Mesenchymal stem cell (in vitro differentiated cells and primary cell): ENCODE results near the gene AGTPBP1.

Experiments
- DNase-seq: peaks from one replicate; pipeline ENCODE4 v3.0.0-alpha.2; 2013
- H2AFZ ChIP-seq: one replicate; pipeline ENCODE4 v1.6.1; 2013; ENCODE audit warnings: low read depth, mild to moderate bottlenecking, control low read depth, inconsistent platforms, low read length, moderate library complexity
- H2AK5ac ChIP-seq: 2 replicates; pipeline ENCODE4 v1.6.1; 2013; ENCODE audit warnings: low read length, moderate library complexity, mild to moderate bottlenecking, inconsistent platforms; ENCODE audit not compliant: severe bottlenecking
- H2BK120ac ChIP-seq: one replicate; pipeline ENCODE4 v1.6.1; 2013; ENCODE audit warnings: low read depth, mild to moderate bottlenecking, inconsistent platforms, low read length, moderate library complexity
- H2BK12ac ChIP-seq, 2 experiments: one replicate each; pipeline ENCODE4 v1.6.1; 2013; ENCODE audit warnings: inconsistent platforms in 2 of 2, low read length in 2 of 2, mild to moderate bottlenecking in 2 of 2, moderate library complexity in 2 of 2, control low read depth in 1 of 2
- H2BK15ac ChIP-seq: one replicate; pipeline ENCODE4 v1.6.1; 2013; ENCODE audit warnings: mild to moderate bottlenecking, low read depth, inconsistent platforms; ENCODE audit not compliant: poor library complexity, severe bottlenecking
- H2BK5ac ChIP-seq: 2 replicates; pipeline ENCODE4 v1.6.1; 2013; ENCODE audit warnings: low read depth, mild to moderate bottlenecking, low read length, control low read depth, inconsistent platforms; ENCODE audit not compliant: poor library complexity, severe bottlenecking
- H3K14ac ChIP-seq, 2 experiments: one replicate each; pipeline ENCODE4 v1.6.1; 2013; ENCODE audit warnings: inconsistent platforms in 2 of 2, low read length in 2 of 2, control low read depth in 1 of 2, mild to moderate bottlenecking in 1 of 2, moderate library complexity in 1 of 2
- H3K18ac ChIP-seq, 2 experiments: one replicate each; pipeline ENCODE4 v1.6.1; 2013; ENCODE audit warnings: inconsistent platforms in 2 of 2, low read length in 2 of 2, control low read depth in 1 of 2, low read depth in 1 of 2, mild to moderate bottlenecking in 1 of 2
- H3K23ac ChIP-seq, 2 experiments: one replicate each; pipeline ENCODE4 v1.6.1; 2013; ENCODE audit warnings: inconsistent platforms in 2 of 2, low read length in 2 of 2, mild to moderate bottlenecking in 2 of 2, moderate library complexity in 2 of 2, control low read depth in 1 of 2
- H3K27ac ChIP-seq: 2 replicates; pipeline ENCODE4 v1.5.1; 2013; ENCODE audit warnings: mild to moderate bottlenecking, moderate library complexity, low read length, control low read depth, inconsistent platforms; ENCODE audit not compliant: poor library complexity, severe bottlenecking
- H3K27me3 ChIP-seq, 2 experiments: 2 replicates each; pipeline versions ENCODE4 v1.6.1 to v1.7.0; 2013; ENCODE audit warnings: low read length in 2 of 2, mild to moderate bottlenecking in 2 of 2, moderate library complexity in 2 of 2, control low read depth in 1 of 2, inconsistent platforms in 1 of 2; ENCODE audit not compliant: control insufficient read depth in 1 of 2, insufficient read depth in 1 of 2
- H3K36me3 ChIP-seq, 2 experiments: 2 replicates each; pipeline versions ENCODE4 v1.6.1 to v1.7.0; 2013; ENCODE audit warnings: low read length in 2 of 2, control low read depth in 1 of 2, inconsistent platforms in 1 of 2, low read depth in 1 of 2, mild to moderate bottlenecking in 1 of 2; ENCODE audit not compliant: insufficient read depth in 2 of 2, control insufficient read depth in 1 of 2
- H3K4ac ChIP-seq, 2 experiments: one replicate each; pipeline ENCODE4 v1.6.1; 2013; ENCODE audit warnings: inconsistent platforms in 2 of 2, low read length in 2 of 2, mild to moderate bottlenecking in 2 of 2, moderate library complexity in 2 of 2, control low read depth in 1 of 2, low read depth in 1 of 2
- H3K4me1 ChIP-seq: 2 replicates; pipeline ENCODE4 v1.6.1; 2013; ENCODE audit warnings: low read depth, low read length, control low read depth; ENCODE audit not compliant: control insufficient read depth, insufficient read depth
- H3K4me2 ChIP-seq: 2 replicates; pipeline ENCODE4 v1.6.1; 2013; ENCODE audit warnings: low read length, mild to moderate bottlenecking, inconsistent platforms; ENCODE audit not compliant: poor library complexity, severe bottlenecking
- H3K4me3 ChIP-seq, 2 experiments: 2 replicates each; pipeline versions ENCODE4 v1.5.1 to v1.7.0; 2013; ENCODE audit warnings: low read length in 2 of 2, mild to moderate bottlenecking in 2 of 2, control low read depth in 1 of 2, low read depth in 1 of 2; ENCODE audit not compliant: insufficient read depth in 1 of 2
- H3K79me1 ChIP-seq: replicated peaks from 2 replicates; pipeline ENCODE4 v1.6.1; 2013; ENCODE audit warnings: mild to moderate bottlenecking, control low read depth, low read length, inconsistent platforms; ENCODE audit not compliant: poor library complexity, severe bottlenecking
- H3K9ac ChIP-seq: 2 replicates; pipeline ENCODE4 v1.7.0; 2013; ENCODE audit warnings: mild to moderate bottlenecking, low read length, moderate library complexity
- H3K9me3 ChIP-seq: 2 replicates; pipeline ENCODE4 v1.7.0; 2013; ENCODE audit warnings: mild to moderate bottlenecking, low read length; ENCODE audit not compliant: control insufficient read depth
- H4K8ac ChIP-seq: one replicate; pipeline ENCODE4 v1.6.1; 2013; ENCODE audit warnings: inconsistent platforms, mild to moderate bottlenecking, low read length, moderate library complexity
- H4K91ac ChIP-seq: one replicate; pipeline ENCODE4 v1.6.1; 2013; ENCODE audit warnings: mild to moderate bottlenecking, low read length, inconsistent platforms
- WGBS: methylation state at CpG from one replicate; pipeline ENCODE4 v1.1.7; 2013; ENCODE audit warnings: mixed read lengths; 5-methylcytosine and 5-hydroxymethylcytosine counted together

AGTPBP1 gene

GRCh38 chr9:85510830-85511504 is 230.8 kb downstream of the AGTPBP1 start:
- H2AK5ac ChIP-seq, result no peak overlapping the region
- 69% methylated on average over 6 of the region's 6 CpGs for WGBS
- no peak overlapping the region for H3K4me2 ChIP-seq

GRCh38 chr9:85508616-85509015 is 233.1 kb downstream of the AGTPBP1 start:
- Histone ChIP-seq H2AK5ac (no peak overlapping the region), H3K4me2 (no peak overlapping the region)

More at GRCh38 chr9:85510830-85511504, 230.8 kb downstream of the AGTPBP1 start:
- Histone ChIP-seq H3K4me1 (no peaks in the 10 kb centered on the region), H2BK15ac (no peak overlapping the region), H3K9me3 (no peaks in the 10 kb centered on the region), H3K14ac (no peak overlapping the region), H3K27me3 (peaks cover 10 to 17% of the 10 kb centered on the region in 2 experiments), H4K91ac (no peak overlapping the region), H2AFZ (no peak overlapping the region), H3K18ac (no peak overlapping the region), H3K79me1 (no peaks in the 10 kb centered on the region), H3K9ac (no peak overlapping the region), H4K8ac (no peak overlapping the region), H3K4ac (no peak overlapping the region), H2BK12ac (no peak overlapping the region), H3K23ac (no peak overlapping the region), H2BK5ac (no peak overlapping the region), H2BK120ac (no peak overlapping the region), H3K27ac (no peak overlapping the region), H3K36me3 (no peaks in the 10 kb centered on the region), H3K4me3 (no peak overlapping the region)
- no peak for DNase-seq

GRCh38 chr9:85505612-85506011 is 236.1 kb downstream of the AGTPBP1 start:
- no peak overlapping the region for H2BK5ac ChIP-seq
- no peak overlapping the region for H3K27ac ChIP-seq
- H4K91ac ChIP-seq, result no peak overlapping the region
- WGBS, result 86% methylated on average over 7 of the region's 7 CpGs
- no peaks in the 10 kb centered on the region for H3K9me3 ChIP-seq
- H3K4ac ChIP-seq, result no peak overlapping the region
- no peak overlapping the region for H2BK15ac ChIP-seq
- no peak overlapping the region for H3K18ac ChIP-seq
- no peak overlapping the region for H2AFZ ChIP-seq
- H3K4me3 ChIP-seq, result no peak overlapping the region
- H3K36me3 ChIP-seq, result no peaks in the 10 kb centered on the region
- no peak for DNase-seq
- H3K23ac ChIP-seq, result no peak overlapping the region
- H3K79me1 ChIP-seq, result no peaks in the 10 kb centered on the region
- H3K9ac ChIP-seq, result no peak overlapping the region
- peaks cover 2% of the 10 kb centered on the region for H3K4me1 ChIP-seq
- H3K4me2 ChIP-seq, result no peak overlapping the region
- no peak overlapping the region for H2AK5ac ChIP-seq
- peaks cover 9 to 17% of the 10 kb centered on the region in 2 experiments for H3K27me3 ChIP-seq
- no peak overlapping the region for H4K8ac ChIP-seq
- H2BK120ac ChIP-seq, result no peak overlapping the region
- no peak overlapping the region for H2BK12ac ChIP-seq
- peak overlapping the region in 1 of 2 experiments; percentile 7 for H3K14ac ChIP-seq

More at GRCh38 chr9:85508616-85509015, 233.1 kb downstream of the AGTPBP1 start:
- Histone ChIP-seq H2AFZ (no peak overlapping the region), H3K4me3 (no peak overlapping the region), H3K9me3 (no peaks in the 10 kb centered on the region), H3K14ac (no peak overlapping the region), H3K4me1 (peaks cover 2% of the 10 kb centered on the region), H3K79me1 (no peaks in the 10 kb centered on the region), H2BK5ac (no peak overlapping the region), H3K27ac (no peak overlapping the region), H2BK12ac (no peak overlapping the region), H2BK120ac (no peak overlapping the region), H3K36me3 (no peaks in the 10 kb centered on the region), H3K9ac (no peak overlapping the region), H4K91ac (no peak overlapping the region), H3K23ac (no peak overlapping the region), H4K8ac (no peak overlapping the region), H2BK15ac (no peak overlapping the region), H3K4ac (no peak overlapping the region), H3K27me3 (peaks cover 13 to 17% of the 10 kb centered on the region in 2 experiments), H3K18ac (no peak overlapping the region)
- no peak for DNase-seq
- WGBS, result 66% methylated on average over 4 of the region's 4 CpGs

- H2BK12ac ChIP-seq, result no peak overlapping the region
- peaks cover 12% of the 10 kb centered on the region for H3K9me3 ChIP-seq
- no peak overlapping the region for H4K91ac ChIP-seq
- H2BK5ac ChIP-seq, result no peak overlapping the region
- no peak overlapping the region for H3K14ac ChIP-seq
- WGBS, result 94% methylated on average over 3 of the region's 4 CpGs
- no peak overlapping the region for H2BK15ac ChIP-seq
- no peak overlapping the region for H3K9ac ChIP-seq
- H3K23ac ChIP-seq, result no peak overlapping the region
- H3K36me3 ChIP-seq, result no peaks in the 10 kb centered on the region
- H2AFZ ChIP-seq, result no peak overlapping the region
- H3K18ac ChIP-seq, result no peak overlapping the region
- H3K79me1 ChIP-seq, result no peaks in the 10 kb centered on the region
- peaks cover 3 to 4% of the 10 kb centered on the region in 2 experiments for H3K27me3 ChIP-seq
- no peak overlapping the region for H2AK5ac ChIP-seq
- H3K4ac ChIP-seq, result no peak overlapping the region
- no peak overlapping the region for H3K4me2 ChIP-seq
- H4K8ac ChIP-seq, result no peak overlapping the region
- no peak overlapping the region for H3K4me3 ChIP-seq
- H3K27ac ChIP-seq, result no peak overlapping the region
- no peak for DNase-seq
- peaks cover 2% of the 10 kb centered on the region for H3K4me1 ChIP-seq
- no peak overlapping the region for H2BK120ac ChIP-seq
These were observed 238.7 kb downstream of the AGTPBP1 start for GRCh38 chr9:85502815-85503655.
